Fibroblast of skin of scalp (primary cell): Measurements from ENCODE around the gene TBC1D17.

Experiments
- DNase-seq: peaks from one replicate; pipeline ENCODE4 v3.0.0-alpha.2; 2013

TBC1D17 gene

GRCh38 chr19:49894879-49895565 is 17.5 kb downstream of the TBC1D17 start:
- no peak for DNase-seq

- no peak for DNase-seq
Observed at GRCh38 chr19:49895566-49896297, 18.2 kb downstream of the TBC1D17 start.

- DNase-seq, result no peak
Observed at GRCh38 chr19:49896863-49897621, 19.5 kb downstream of the TBC1D17 start, which contains the start of gene IL4I1. TSS of gene IL4I1 (minus strand) at chr19:49896887. CDS start at chr19:49896160, 727 bp downstream.

- DNase-seq, result no peak
Observed at GRCh38 chr19:49904136-49904535, 26.6 kb downstream of the TBC1D17 start.

GRCh38 chr19:49906879-49907564 is 29.5 kb downstream of the TBC1D17 start:
- DNase-seq, result no peak

- DNase-seq, result no peak
Observed at GRCh38 chr19:49907745-49908446, 30.4 kb downstream of the TBC1D17 start.

- DNase-seq, result no peak
Observed at GRCh38 chr19:49908480-49909420, 31.2 kb downstream of the TBC1D17 start.

- no peak for DNase-seq
Observed at GRCh38 chr19:49910179-49910578, 32.7 kb downstream of the TBC1D17 start.

- no peak for DNase-seq
Observed at GRCh38 chr19:49911381-49912145, 34.1 kb downstream of the TBC1D17 start.

- no peak for DNase-seq
Observed at GRCh38 chr19:49912965-49913685, 35.6 kb downstream of the TBC1D17 start.

GRCh38 chr19:49913720-49914119 is 36.2 kb downstream of the TBC1D17 start:
- no peak for DNase-seq

GRCh38 chr19:49915271-49915670 is 37.8 kb downstream of the TBC1D17 start:
- DNase-seq, result no peak

- DNase-seq, result no peak
Observed at GRCh38 chr19:49916839-49917733, 39.6 kb downstream of the TBC1D17 start.

- DNase-seq, result no peak
Observed at GRCh38 chr19:49918089-49918488, 40.6 kb downstream of the TBC1D17 start.

- DNase-seq, result no peak
Observed at GRCh38 chr19:49920624-49921363, 43.3 kb downstream of the TBC1D17 start.

- DNase-seq, result peak; percentile 61
Observed at GRCh38 chr19:49921871-49922795, 44.6 kb downstream of the TBC1D17 start.
